Body of pancreas (tissue), 4 donors: Measurements from ENCODE around the gene SLC50A1. TPM values are rescaled to one million over a fixed set of nuclear protein-coding genes. Genes with fewer than 3 reads are reported as not detected.

Experiments used
- ATAC-seq: fragments of 150-250 bp; one replicate; pipeline ENCODE4 v1.9.1; 2016
- DNase-seq, 4 donors: peaks; one replicate each; pipeline ENCODE4 v3.0.0-alpha.2; 2019
- H3K27ac ChIP-seq, 4 donors: fragments of 200-600 bp; sonication (generic); 1 replicate in 3 of 4; 2 replicates in 1 of 4; pipeline versions ENCODE4 v1.5.1 to v1.6.1; 2016 to 2019; ENCODE audit warnings: mild to moderate bottlenecking in 1 of 4, mixed read lengths in 1 of 4, moderate library complexity in 1 of 4
- H3K27me3 ChIP-seq, 2 donors: fragments of 200-600 bp; sonication (generic); one replicate each; pipeline ENCODE4 v1.6.0; 2016; ENCODE audit warnings: mild to moderate bottlenecking in 1 of 2
- H3K36me3 ChIP-seq, 2 donors: fragments of 200-600 bp; sonication (generic); replicated peaks in 1 of 2; 2 replicates each; pipeline ENCODE4 v1.5.1; 2016; ENCODE audit warnings: low read depth in 2 of 2; ENCODE audit not compliant: insufficient read depth in 1 of 2
- H3K4me1 ChIP-seq: fragments of 200-600 bp; sonication (generic); one replicate; pipeline ENCODE4 v1.6.0; 2016
- H3K4me3 ChIP-seq, 2 donors: fragments of 200-600 bp; sonication (generic); 1 replicate in 1 of 2; 2 replicates in 1 of 2; pipeline ENCODE4 v1.5.1; 2016 to 2019
- H3K9me3 ChIP-seq, 3 donors: fragments of 200-600 bp; sonication (generic); 1 replicate in 2 of 3; 2 replicates in 1 of 3; pipeline ENCODE4 v1.5.1; 2016
- POLR2A ChIP-seq, 3 donors: fragments of 450-650 bp; IDR thresholded peaks; one replicate each; pipeline ENCODE4 v1.6.1; 2016; ENCODE audit warnings: antibody characterized with exemption in 3 of 3, mild to moderate bottlenecking in 2 of 3
- WGBS, 2 donors: methylation state at CpG; one replicate each; pipeline ENCODE4 v1.1.5; 2017; 5-methylcytosine and 5-hydroxymethylcytosine counted together
- intact Hi-C: fragments of 100-400 bp; cut with DNase I; formaldehyde crosslinking; loops from one replicate; pipeline ENCODE4 v1.15.1; 2023
- total RNA-seq, 2 donors: library from RNA; depleted of rRNA; stranded (reverse); fragments of >200 nt; gene quantifications; one replicate each; pipeline ENCODE4 v1.1.0, GENCODE V29; 2016
- TF ChIP-seq, protein P1 (sequence below), 7 experiments: fragments of 450-650 bp in 4 of 7; fragments of 200-600 bp in 3 of 7; sonication (generic) in 3 of 7; IDR thresholded peaks; one replicate each; pipeline ENCODE4 v1.5.1; 2016 to 2019; ENCODE audit warnings: antibody characterized with exemption in 7 of 7

SLC50A1 gene
- total RNA-seq, 2 donors from 2014 or later, result 13.7 to 25.7 TPM

DNA sequence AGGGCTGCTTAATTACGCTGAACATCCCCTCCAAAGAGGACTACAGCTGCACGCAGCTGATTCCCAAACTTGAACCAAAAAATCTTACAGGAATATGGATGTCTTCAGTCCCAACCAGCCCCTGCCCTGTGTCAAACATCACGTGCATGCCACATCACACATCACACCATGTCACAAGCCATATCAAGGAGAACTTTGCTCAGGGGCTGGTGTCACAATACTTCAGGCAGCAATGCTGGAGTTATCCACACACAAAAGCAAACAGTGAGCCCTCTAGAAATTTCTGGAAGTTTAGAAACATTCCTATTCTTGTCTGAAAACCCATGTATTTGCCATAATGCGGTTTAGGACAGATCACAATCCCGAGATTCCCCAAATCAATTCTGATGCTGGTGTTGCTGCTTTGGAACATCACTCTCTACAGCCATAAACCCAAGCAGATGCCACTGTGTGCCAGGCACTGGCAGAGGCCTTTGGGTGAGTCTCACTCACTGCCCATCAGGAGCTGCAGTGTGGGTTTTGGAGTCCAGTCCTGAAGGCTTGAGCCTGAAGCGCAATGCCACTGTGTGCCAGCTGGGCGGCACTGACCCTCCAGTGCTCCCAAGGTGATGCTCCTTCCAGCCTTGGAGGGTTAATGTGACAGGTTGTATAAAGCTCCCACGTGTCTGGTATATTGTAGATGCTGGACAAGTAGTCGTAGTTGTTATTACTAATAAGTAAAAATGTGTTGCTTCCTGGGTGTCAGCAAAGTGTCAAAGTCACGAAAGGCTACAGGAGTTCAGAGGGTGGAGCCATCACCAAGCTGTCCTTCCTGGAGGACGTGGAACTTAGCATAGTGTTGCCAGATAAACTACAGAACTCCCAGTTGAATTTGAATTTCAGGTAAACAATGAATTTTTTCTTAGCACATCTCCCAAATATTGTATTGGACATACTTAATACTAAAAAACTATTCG lies 28.1 kb upstream of the SLC50A1 start:
- H3K4me3 ChIP-seq, result no peak overlapping the region
- no peak overlapping the region for H3K27ac ChIP-seq
- no peaks in the 10 kb centered on the region for H3K36me3 ChIP-seq
- H3K27me3 ChIP-seq, result no peaks in the 10 kb centered on the region
- DNase-seq (no peak), ATAC-seq (no peak)
- intact Hi-C loops, result no loop called here
- TF ChIP-seq, protein P1, sequence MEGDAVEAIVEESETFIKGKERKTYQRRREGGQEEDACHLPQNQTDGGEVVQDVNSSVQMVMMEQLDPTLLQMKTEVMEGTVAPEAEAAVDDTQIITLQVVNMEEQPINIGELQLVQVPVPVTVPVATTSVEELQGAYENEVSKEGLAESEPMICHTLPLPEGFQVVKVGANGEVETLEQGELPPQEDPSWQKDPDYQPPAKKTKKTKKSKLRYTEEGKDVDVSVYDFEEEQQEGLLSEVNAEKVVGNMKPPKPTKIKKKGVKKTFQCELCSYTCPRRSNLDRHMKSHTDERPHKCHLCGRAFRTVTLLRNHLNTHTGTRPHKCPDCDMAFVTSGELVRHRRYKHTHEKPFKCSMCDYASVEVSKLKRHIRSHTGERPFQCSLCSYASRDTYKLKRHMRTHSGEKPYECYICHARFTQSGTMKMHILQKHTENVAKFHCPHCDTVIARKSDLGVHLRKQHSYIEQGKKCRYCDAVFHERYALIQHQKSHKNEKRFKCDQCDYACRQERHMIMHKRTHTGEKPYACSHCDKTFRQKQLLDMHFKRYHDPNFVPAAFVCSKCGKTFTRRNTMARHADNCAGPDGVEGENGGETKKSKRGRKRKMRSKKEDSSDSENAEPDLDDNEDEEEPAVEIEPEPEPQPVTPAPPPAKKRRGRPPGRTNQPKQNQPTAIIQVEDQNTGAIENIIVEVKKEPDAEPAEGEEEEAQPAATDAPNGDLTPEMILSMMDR (IDR thresholded peaks at IDR 0.05), result no peak
- no peak for TF ChIP-seq POLR2A (IDR thresholded peaks at IDR 0.05)
- H3K4me1 ChIP-seq, result peaks cover 12% of the 10 kb centered on the region
- WGBS, 2 donors, result 65% methylated on average over 12 of the region's 12 CpGs
- H3K9me3 ChIP-seq, result no peaks in the 10 kb centered on the region

DNA sequence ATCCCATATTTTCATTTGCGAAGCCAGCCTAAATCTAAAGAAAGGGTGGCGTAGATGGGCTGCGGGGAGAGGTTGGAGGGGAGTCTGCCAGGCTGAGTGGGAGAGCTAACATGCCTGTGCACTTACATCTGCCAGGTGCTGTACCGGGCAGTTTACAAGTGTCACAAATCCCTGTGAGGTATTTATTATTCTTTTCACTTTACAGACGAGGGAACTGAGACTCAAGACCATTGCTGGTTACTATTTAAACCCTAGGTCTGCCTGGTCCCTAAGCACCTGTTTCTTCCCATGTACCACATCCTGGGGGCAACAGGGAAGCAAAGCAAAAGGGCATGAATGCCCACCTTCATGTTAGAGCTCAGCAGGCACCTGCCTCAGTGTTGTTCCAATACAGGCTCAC lies 27.4 kb upstream of the SLC50A1 start:
- TF ChIP-seq, protein P1 (IDR thresholded peaks at IDR 0.05), result no peak
- no peak for TF ChIP-seq POLR2A (IDR thresholded peaks at IDR 0.05)
- Histone ChIP-seq H3K9me3 (no peaks in the 10 kb centered on the region), H3K4me3 (no peak overlapping the region), H3K36me3 (no peaks in the 10 kb centered on the region), H3K27ac (no peak overlapping the region), H3K4me1 (peaks cover 12% of the 10 kb centered on the region), H3K27me3 (no peaks in the 10 kb centered on the region)
- ATAC-seq, result no peak
- intact Hi-C loops, result no loop called here
- WGBS, 2 donors, result 66 to 75% methylated on average over 5 of the region's 5 CpGs
- DNase-seq, result no peak

DNA sequence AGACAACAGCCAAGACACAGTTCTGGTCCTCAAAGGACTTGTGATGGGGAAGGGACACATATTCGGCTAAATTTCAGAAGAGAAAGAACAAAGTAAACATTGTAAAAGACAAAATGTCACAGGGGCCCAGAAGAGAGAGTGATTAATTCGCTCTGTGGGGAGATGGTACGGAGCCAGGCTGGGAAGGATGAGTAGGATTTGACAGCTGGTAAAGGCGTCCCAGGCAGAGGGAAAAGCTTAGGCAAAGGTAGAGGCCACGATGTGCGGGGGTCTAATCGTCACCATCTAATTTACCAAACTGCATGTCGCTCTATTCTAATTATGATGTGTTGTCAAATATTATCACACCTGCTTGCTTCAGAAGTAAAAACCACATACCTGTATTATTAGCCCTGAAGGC lies 25.3 kb upstream of the SLC50A1 start:
- intact Hi-C loops, result no loop called here
- H3K4me1 ChIP-seq, result peaks cover 3% of the 10 kb centered on the region
- H3K27me3 ChIP-seq, result no peaks in the 10 kb centered on the region
- TF ChIP-seq POLR2A (IDR thresholded peaks at IDR 0.05), result no peak
- TF ChIP-seq, protein P1 (IDR thresholded peaks at IDR 0.05), result no peak
- no peaks in the 10 kb centered on the region for H3K36me3 ChIP-seq
- no peak overlapping the region for H3K4me3 ChIP-seq
- no peak overlapping the region for H3K27ac ChIP-seq
- no peak for ATAC-seq
- H3K9me3 ChIP-seq, result no peaks in the 10 kb centered on the region
- 71% methylated on average over 8 of the region's 8 CpGs for WGBS, 2 donors
- no peak for DNase-seq

DNA sequence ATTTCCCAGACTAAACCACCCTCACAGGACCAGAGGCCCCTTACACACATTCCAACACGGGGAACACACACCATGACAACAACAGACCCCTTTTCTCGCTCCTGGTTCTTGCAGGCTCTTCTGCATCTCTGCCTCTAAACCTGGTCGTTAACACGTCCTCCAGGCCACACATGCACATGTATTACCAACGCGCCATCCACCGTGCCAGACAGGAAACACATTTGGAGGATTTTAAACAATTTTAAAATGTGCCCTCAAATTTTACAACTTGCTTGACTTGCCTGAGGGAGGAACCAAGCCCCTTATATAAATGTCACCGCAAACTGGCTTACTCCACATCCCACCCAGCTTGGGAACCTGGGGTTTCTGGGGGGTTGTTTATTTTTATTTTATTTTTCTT lies 24.8 kb upstream of the SLC50A1 start:
- Histone ChIP-seq H3K27ac (no peak overlapping the region), H3K4me1 (no peaks in the 10 kb centered on the region), H3K36me3 (no peaks in the 10 kb centered on the region), H3K4me3 (no peak overlapping the region), H3K27me3 (no peaks in the 10 kb centered on the region), H3K9me3 (no peaks in the 10 kb centered on the region)
- TF ChIP-seq, protein P1 (IDR thresholded peaks at IDR 0.05), result no peak
- 69 to 73% methylated on average over 8 of the region's 8 CpGs for WGBS, 2 donors
- no peak for DNase-seq
- intact Hi-C loops, result no loop called here
- ATAC-seq, result no peak
